SU-DHL-6 (cell line): ENCODE results near the gene CLEC16A.

Source experiments
- H2AFZ ChIP-seq: fragments of 200-600 bp; sonication (generic); 2 replicates; pipeline ENCODE4 v1.6.1; 2014; ENCODE audit warnings: low read depth, mild to moderate bottlenecking, moderate library complexity, mixed read lengths, antibody characterized with exemption, low read length; ENCODE audit not compliant: severe bottlenecking
- H3F3A ChIP-seq: fragments of 200-600 bp; shearing (Covaris generic); 2 replicates; pipeline ENCODE4 v1.6.0; 2016; ENCODE audit warnings: antibody characterized with exemption, mild to moderate bottlenecking; ENCODE audit not compliant: insufficient read depth
- H3K27ac ChIP-seq: fragments of 200-600 bp; sonication (generic); 2 replicates; pipeline ENCODE4 v1.5.1; 2016; ENCODE audit warnings: low read depth, mild to moderate bottlenecking, low read length, moderate library complexity, mixed read lengths
- H3K27me3 ChIP-seq: fragments of 200-600 bp; sonication (generic), shearing (Covaris generic); 2 replicates; pipeline ENCODE4 v1.6.0; 2014; ENCODE audit warnings: mild to moderate bottlenecking, low read length
- H3K36me3 ChIP-seq: fragments of 200-600 bp; sonication (generic); 2 replicates; pipeline ENCODE4 v1.6.1; 2014; ENCODE audit warnings: mild to moderate bottlenecking, low read length, mixed read lengths
- H3K4me2 ChIP-seq: fragments of 300-600, 200-600 bp; shearing (Covaris generic), sonication (generic); 2 replicates; pipeline ENCODE4 v1.6.0; 2014; ENCODE audit warnings: low read length, low read depth, mild to moderate bottlenecking; ENCODE audit not compliant: poor library complexity, severe bottlenecking
- H3K4me3 ChIP-seq: fragments of 200-600 bp; sonication (generic); 2 replicates; pipeline ENCODE4 v1.5.1; 2014; ENCODE audit warnings: antibody characterized with exemption, low read length, mild to moderate bottlenecking, mixed read lengths; ENCODE audit not compliant: insufficient read depth, poor library complexity, severe bottlenecking
- H3K79me2 ChIP-seq: fragments of 200-600 bp; sonication (generic); 2 replicates; pipeline ENCODE4 v1.6.1; 2014; ENCODE audit warnings: mild to moderate bottlenecking, low read length, moderate library complexity; ENCODE audit not compliant: insufficient read depth
- H3K9ac ChIP-seq: fragments of 200-600 bp; sonication (generic); 2 replicates; pipeline ENCODE4 v1.7.0; 2014; ENCODE audit warnings: mild to moderate bottlenecking, low read length
- H3K9me2 ChIP-seq: fragments of 200-600 bp; sonication (generic); replicated peaks from 2 replicates; pipeline ENCODE4 v1.6.1; 2014; ENCODE audit warnings: low read length; ENCODE audit not compliant: insufficient read depth
- H3K9me3 ChIP-seq: fragments of 200-600 bp; sonication (generic); 2 replicates; pipeline ENCODE4 v1.6.1; 2014; ENCODE audit warnings: low read length, mixed read lengths; ENCODE audit not compliant: insufficient read depth
- H4K20me1 ChIP-seq: fragments of 200-600 bp; sonication (generic); 2 replicates; pipeline ENCODE4 v1.6.1; 2014; ENCODE audit warnings: low read depth, mild to moderate bottlenecking, antibody characterized with exemption, low read length, moderate library complexity, mixed read lengths
- EZH2phosphoT487 ChIP-seq: fragments of 200-600 bp; sonication (generic), shearing (Covaris generic); conservative IDR thresholded peaks from 2 replicates; pipeline ENCODE4 v1.6.1; 2018; ENCODE audit warnings: mild to moderate bottlenecking, antibody characterized with exemption, low read length, moderate library complexity, mixed read lengths
- TF ChIP-seq, protein P1 (sequence below): fragments of 200-600 bp; sonication (generic); IDR thresholded peaks from one replicate; pipeline ENCODE4 v1.5.1; 2017; ENCODE audit warnings: antibody characterized with exemption, mild to moderate bottlenecking, low read length, moderate library complexity; ENCODE audit not compliant: insufficient read depth, poor library complexity, severe bottlenecking

CLEC16A gene

GRCh38 chr16:11111856-11112634 lies 167.7 kb downstream of the CLEC16A start:
- no peaks in the 10 kb centered on the region for H3K79me2 ChIP-seq
- no peaks in the 10 kb centered on the region for H3K9me3 ChIP-seq
- H3F3A ChIP-seq: no peaks in the 10 kb centered on the region
- H3K4me3 ChIP-seq: no peak overlapping the region
- no peak overlapping the region for H2AFZ ChIP-seq
- no peak overlapping the region for H3K9ac ChIP-seq
- H3K9me2 ChIP-seq: no peaks in the 10 kb centered on the region
- no peak overlapping the region for H3K4me2 ChIP-seq
- no peaks in the 10 kb centered on the region for H3K27me3 ChIP-seq
- H4K20me1 ChIP-seq: no peaks in the 10 kb centered on the region
- no peaks in the 10 kb centered on the region for H3K36me3 ChIP-seq
- no peak overlapping the region for H3K27ac ChIP-seq
- TF ChIP-seq, protein P1, sequence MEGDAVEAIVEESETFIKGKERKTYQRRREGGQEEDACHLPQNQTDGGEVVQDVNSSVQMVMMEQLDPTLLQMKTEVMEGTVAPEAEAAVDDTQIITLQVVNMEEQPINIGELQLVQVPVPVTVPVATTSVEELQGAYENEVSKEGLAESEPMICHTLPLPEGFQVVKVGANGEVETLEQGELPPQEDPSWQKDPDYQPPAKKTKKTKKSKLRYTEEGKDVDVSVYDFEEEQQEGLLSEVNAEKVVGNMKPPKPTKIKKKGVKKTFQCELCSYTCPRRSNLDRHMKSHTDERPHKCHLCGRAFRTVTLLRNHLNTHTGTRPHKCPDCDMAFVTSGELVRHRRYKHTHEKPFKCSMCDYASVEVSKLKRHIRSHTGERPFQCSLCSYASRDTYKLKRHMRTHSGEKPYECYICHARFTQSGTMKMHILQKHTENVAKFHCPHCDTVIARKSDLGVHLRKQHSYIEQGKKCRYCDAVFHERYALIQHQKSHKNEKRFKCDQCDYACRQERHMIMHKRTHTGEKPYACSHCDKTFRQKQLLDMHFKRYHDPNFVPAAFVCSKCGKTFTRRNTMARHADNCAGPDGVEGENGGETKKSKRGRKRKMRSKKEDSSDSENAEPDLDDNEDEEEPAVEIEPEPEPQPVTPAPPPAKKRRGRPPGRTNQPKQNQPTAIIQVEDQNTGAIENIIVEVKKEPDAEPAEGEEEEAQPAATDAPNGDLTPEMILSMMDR: no peak
- TF ChIP-seq EZH2phosphoT487: no peak

GRCh38 chr16:11112723-11113348 lies 168.5 kb downstream of the CLEC16A start:
- Histone ChIP-seq H4K20me1 (no peaks in the 10 kb centered on the region), H3K9ac (no peak overlapping the region), H3K36me3 (no peaks in the 10 kb centered on the region), H3K79me2 (no peaks in the 10 kb centered on the region), H3F3A (no peaks in the 10 kb centered on the region), H3K9me2 (no peaks in the 10 kb centered on the region), H3K4me2 (no peak overlapping the region), H3K27ac (no peak overlapping the region), H3K4me3 (no peak overlapping the region), H3K27me3 (no peaks in the 10 kb centered on the region), H2AFZ (no peak overlapping the region), H3K9me3 (no peaks in the 10 kb centered on the region)
- TF ChIP-seq EZH2phosphoT487: no peak
- TF ChIP-seq, protein P1: no peak

DNA sequence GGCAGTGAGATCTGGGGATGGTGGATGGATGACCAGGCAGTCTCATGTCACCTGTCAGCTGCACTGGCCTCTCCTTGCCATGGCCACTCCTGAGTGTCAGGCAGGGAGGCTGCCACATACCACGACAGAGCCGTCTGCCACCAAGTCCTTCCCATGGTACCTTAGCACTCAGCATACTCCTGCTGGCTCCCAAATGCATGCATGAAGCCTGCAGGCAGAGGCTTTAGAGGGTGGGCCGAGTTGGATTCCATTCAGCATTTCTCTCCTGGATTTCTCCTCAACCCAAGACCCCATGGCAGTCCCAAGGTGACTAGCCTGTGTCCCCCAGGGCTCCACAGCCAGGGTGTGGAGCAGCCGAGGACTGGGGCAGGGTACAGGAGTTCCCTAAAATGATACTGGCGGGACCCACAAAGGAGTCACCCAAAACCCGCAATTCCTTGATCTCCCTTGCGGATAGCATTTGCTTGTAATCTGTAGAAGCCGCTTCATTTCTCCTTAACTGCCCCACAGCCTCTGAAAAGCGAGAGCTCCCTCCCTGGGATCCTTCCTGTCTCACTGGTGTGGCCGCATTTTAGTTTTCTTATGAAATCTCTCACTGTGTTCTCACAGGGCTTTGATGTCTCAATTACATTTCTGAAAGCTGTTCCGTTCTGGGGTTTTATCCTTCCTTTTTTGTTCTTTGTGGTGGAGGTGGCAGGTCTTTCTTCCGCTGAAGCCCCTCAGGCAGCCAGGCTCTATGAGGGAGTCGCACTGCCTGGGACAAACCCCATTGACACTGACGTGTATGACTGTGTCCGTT lies 170.2 kb downstream of the CLEC16A start:
- no peaks in the 10 kb centered on the region for H3K27me3 ChIP-seq
- no peaks in the 10 kb centered on the region for H3K9me2 ChIP-seq
- H3K9ac ChIP-seq: no peak overlapping the region
- no peaks in the 10 kb centered on the region for H3F3A ChIP-seq
- no peaks in the 10 kb centered on the region for H3K36me3 ChIP-seq
- no peak overlapping the region for H3K27ac ChIP-seq
- no peak overlapping the region for H3K4me2 ChIP-seq
- no peak overlapping the region for H2AFZ ChIP-seq
- TF ChIP-seq EZH2phosphoT487: no peak
- TF ChIP-seq, protein P1: no peak
- H4K20me1 ChIP-seq: no peaks in the 10 kb centered on the region
- H3K79me2 ChIP-seq: no peaks in the 10 kb centered on the region
- H3K9me3 ChIP-seq: no peaks in the 10 kb centered on the region
- H3K4me3 ChIP-seq: no peak overlapping the region
